RPMI7951 (cell line): ENCODE data around the gene DPF3. TPM values are rescaled to one million over a fixed set of nuclear protein-coding genes. Genes with fewer than 3 reads are reported as not detected.

Experiments
- DNase-seq: peaks from one replicate; pipeline ENCODE4 v3.0.0-alpha.2; 2012; ENCODE audit warnings: low read depth
- total RNA-seq: library from RNA; depleted of rRNA; stranded (reverse); fragments of >200 nt; shearing (Covaris generic); gene quantifications from 2 replicates; pipeline ENCODE4 v1.2.3, GENCODE V29; 2014

Gene DPF3
- total RNA-seq, 1 experiment from 2014 or later = 6.5 TPM

DNA sequence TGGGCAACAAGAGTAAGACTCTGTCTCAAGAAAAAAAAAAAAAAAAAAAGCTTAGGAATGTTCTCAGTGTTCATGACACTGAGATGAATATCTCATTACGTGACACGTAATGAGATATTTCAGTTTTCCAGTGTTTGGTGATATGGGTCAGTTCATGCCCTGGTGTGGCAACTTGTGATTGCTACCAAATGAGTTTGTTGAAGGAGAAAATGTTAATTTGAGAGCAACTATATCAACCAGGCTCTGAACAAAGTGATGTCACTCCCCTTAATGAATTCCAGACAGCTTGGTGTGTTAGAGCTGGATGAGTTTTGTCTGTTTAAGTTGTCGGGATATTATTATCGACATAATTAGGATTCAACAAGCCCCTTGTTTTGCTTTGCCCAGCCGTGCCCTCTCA, 211.7 kb downstream of the DPF3 start:
- DNase-seq = peak; percentile 41

DNA sequence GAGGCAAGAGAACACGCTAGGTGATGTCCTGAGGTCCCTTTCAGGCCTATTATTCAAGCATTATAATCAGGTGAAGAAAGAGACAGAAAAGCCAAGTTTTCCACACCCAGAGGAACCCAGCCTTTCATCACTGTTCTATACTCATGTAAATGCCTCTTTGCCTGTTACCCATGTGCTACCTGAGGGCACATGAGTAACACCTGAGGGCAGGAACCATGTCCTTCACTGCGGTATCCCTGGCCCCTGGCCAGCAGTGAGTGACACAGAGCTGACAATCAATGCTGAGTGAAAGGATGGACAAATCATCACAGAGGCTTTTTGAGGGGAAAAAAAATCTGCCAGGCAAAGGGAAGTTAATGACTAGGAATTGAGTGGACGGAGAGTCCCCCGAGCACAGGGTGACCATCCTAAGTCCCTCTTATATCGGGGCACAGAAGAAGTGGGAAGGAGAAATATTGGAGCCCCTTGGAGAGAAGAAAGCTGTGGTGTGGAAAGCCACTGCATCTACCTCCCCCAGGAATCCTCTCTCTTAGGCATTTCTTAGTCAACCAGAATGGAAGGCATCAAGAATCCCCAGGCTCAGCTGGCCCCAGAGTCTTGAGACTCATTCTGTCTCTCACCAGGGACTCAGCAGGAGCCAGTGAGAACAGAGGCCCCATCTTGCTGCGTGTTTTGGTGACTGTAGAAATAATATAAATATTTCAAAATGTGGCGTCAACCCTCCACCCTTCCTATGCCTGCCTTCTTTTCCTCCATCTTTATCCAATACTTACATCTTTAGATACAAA, 212.9 kb downstream of the DPF3 start:
- DNase-seq = no peak

DNA sequence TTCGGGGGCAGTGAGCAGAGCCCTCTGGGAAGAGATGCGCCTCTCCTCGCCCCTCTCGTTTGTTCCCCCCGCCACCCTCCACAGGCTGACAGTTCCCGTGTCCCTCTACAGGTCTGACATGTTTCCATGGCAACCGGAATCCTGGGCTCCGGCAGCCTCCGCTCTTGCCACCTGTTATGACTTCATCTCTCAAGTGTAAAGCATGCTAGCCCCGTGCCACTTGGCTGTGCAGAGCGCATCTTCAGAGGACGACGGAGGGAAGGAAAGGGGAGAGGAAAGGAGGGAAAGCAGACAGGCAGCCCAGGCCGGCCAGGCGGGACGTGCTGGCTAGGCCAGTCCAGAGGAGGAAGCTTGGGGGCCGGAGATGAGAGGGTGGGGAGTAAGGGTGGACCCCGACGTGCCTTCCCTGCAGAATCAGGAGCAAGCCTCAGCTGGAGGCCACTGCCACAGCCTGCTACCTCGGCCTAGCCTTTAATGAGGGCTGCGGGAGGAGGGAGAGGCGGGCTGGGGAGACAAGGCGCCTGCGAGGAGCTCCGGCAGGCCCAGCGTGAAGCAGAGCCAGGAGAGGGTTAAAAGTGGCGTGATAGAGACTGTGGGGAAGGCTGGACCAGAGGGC, 214.3 kb downstream of the DPF3 start:
- DNase-seq = no peak

DNA sequence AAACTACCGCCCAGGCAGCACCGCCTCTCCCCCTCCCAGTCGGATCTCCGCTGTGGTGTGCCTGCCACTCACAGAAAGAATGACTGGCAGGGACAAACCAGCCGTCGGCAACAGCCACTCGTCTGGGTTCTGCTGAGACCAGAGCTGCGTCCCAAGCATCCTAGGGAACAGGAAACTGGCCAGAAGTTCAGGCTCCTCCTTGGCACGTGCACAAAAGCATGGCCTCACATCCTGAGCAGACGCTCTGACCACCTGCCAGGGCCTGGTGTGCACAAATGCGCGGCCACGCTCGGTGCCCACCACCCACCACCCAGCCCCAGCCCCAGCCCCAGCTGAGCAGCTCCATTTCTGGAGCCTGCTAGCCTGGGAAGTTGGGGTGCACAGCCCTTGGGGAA, 214.8 kb downstream of the DPF3 start:
- no peak for DNase-seq

DNA sequence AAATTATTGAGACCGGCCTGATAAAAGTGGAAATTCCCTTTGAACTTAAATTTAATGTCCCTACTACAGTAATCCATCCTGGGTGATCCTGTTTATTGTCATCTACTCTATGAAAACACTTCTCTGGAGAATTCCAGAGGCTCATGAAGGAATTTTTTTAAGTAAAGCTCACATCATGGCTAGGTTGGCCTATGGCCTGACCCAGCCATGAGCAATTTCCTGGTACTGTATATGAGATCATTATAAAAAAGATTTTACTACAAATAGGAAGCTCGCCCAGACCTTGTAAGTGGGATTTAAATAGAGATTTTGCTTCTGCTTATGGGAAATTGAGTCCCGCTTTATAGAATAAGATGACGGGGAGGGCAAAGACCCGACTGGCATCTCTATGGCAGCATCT, 215.5 kb downstream of the DPF3 start:
- no peak for DNase-seq

DNA sequence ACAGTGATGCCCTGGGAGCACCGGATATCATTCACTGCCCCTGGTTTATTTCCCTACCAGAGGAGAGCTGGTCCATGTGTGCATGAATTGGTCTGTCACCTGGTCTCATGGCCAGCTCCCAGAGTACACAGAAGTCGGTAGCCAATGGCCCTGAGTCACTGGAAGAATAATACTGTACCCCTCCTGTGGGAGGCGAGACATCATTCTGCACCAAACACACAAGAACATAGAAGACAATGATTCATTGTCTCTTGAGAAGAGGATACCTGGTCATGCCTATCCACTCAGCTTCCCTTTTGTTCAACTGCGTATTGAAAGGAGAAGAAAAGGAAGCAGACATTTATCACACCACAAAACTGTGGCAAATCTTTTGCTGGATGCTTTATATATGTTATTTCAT, 216.2 kb downstream of the DPF3 start:
- DNase-seq = no peak

DNA sequence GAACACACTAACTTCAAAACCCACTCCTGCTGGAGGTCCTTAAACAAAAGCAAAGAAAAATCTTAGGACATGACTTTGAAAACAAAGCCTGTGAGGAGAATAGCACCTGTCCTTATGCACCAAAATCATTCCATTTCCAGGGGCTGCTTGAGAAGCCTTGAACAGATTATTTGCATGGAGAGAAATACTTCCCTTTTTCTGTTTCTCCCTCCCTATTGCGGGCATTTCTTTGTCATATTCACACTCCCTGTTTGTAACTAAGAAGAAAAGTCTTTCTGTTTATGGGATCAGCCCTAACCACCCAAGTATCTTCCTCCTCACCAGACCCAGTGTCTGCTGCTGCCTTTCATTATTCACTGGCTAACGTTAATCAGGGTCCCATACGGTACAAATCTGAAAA, 218.8 kb downstream of the DPF3 start:
- DNase-seq = no peak

DNA sequence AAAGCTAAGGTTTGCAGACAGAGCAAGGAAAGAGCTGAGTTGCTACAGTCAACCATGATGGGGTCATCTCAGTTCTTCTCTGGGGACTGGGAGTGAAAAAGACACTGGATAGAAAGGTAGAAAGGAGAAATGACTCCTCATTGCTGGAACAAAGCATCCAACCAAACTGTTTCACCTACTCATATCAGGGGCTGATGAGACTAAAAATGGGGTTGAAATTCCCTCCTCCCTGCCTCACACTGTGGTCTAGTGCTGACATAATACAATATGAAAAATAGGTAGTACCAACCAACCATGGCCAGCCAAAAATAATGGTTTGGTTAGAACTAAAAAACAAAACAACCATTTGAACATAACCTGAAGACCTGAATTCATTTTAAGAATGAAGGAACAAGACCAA, 220.7 kb downstream of the DPF3 start:
- no peak for DNase-seq

DNA sequence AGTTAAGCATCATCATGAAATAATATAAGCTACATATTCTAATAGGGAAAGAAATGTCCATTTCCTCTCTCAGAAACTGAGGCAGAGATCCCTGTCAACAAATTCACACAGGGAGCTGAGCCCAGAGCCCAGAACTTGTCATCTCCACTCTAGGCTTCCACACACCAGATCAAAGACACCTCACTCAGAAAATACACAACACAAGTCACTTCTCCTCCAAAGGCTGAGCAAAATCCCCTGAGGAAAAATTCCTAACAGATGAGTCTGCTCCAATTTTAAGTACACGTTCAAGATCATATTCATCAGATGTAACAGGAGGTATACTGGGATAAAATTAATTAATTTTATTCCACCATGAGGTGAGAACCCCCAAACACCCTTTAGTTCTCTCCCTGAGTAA, 227.3 kb downstream of the DPF3 start:
- DNase-seq = peak; percentile 93

DNA sequence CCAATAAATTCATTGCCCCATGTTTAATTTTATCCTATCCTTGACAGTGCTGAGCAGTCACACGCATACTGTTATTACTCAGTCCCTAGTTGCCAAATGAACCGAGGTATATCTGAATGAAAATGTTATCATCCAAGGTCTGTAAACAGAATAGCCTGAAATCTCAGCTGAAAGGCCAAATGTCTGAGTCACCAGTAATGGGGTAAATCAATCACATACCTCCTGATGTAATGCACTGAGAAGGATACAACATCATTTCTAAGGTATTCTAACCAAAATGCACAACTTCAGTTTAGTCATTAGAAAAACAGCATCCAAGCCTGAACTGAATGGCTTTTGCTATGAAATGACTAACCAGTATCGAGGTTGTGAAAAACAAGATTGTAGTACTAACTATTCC, 228.6 kb downstream of the DPF3 start:
- DNase-seq = peak; percentile 96

DNA sequence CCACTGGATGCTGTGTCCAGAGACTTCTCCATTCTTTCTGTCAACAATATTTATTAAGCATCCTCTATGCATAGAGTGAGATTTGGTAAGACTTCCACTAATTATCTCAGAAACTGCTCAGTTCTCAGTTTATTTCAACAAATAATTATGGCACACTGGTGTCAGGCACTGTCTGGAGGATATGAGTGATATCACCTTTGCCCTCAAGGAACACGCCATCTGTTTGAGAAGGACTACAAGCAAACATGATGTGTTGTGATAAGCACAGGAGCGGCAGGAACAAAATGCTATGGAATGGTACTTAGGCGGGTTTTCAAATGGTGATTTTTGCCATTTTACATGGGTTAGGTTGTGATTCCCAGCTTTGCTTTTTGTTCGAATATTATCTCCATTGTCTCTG, 229.2 kb downstream of the DPF3 start:
- no peak for DNase-seq

DNA sequence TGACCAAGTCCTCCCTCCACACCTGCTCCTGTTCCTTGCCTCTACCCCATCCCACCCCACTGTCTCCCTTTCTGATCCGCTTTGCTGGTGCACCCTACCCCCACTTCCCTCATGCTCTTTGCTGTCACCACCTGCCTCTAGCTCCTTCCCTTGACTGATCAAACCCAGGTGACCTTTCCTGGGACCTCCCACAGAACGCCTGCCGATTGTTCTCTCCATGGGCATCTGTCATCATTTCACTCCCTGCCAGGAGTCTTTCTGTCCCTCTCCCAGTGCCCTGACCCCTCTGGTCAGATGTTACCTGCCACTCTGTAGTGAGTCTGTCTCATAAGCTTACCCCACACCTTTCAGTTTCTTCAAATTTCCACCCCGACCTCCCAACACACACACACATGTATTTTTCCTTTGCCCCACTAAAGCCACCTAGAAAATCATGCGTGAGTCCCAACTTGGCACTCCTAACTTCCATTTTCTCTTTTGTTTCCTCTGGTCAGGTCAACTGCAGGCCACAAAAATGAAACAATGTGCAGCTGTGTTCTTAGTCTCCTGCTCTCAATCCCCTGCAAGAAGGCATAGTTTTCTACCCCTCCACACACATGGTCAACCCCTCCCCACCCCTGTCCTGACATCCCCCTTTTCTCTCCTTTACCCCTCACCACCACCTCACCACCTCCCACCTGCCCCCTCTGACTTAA, 229.8 kb downstream of the DPF3 start:
- peak; percentile 46 for DNase-seq

DNA sequence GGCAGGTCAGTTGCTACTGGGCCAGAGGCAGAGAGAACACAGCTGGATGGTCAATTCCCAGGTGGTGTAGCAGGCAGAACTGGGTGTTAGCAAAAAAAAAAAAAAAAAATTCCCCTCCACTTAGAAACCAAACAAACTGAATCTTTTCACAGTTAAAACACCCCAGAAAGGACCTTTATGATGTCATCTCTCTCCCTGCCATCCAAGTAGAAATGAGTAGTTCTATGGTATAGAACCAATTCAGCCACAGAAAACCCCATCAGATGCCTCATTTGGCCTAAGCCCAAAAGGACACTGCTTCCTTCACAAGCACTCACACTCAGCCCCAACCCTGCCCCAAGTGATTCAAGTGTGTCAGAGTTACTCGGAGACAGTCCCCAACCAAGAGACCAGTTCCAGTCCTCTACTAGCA, 230.8 kb downstream of the DPF3 start:
- no peak for DNase-seq

DNA sequence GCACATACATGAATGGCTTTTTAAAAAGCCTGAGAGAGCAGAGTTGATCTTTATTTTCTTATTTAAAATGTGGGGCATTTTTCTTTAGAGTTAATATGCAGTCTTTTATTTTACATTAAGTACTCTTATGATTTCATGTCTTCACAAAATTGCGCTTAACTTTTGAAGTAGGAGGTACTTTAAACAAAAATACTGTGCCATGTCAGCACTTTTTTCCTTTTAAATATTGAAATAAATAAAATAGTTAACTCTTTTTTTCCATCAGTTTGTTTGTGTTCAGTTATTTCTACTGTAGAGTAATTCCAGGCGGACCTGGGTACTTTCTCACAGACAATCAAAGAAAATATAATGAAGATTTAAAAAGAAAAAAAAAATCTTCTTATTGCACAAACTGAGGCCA, 231.7 kb downstream of the DPF3 start:
- DNase-seq = no peak

DNA sequence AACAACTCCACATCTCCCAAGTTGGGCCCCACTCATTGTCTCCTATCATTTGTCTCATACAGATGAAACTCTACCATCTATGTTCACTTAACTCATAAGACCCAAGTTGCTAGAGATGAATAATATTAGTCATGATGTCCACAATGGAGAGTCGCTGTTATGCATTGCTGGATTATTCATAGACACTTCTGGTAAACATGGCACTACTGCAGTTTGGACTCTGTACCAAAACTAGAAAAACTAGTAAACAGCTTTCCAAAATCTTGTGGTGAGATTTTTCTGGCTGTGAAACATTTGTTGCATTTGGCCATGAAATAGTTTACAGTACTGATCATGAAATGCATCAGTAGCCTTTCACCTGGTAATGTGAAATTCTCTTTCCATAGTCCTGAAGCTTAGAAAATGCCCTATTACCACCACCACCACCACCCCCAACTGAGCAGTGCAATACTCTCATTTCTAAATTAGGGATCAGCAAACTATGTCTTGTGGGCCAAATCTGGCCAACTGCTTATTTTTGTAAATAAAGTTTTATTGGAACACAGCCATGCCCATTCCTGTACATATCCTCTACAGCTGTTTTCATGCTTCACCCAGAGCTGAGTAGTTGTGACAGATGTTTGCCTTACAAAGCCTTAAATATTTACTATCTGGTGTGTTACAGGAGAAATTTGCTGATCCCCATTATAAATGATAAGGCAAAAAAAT, 236.5 kb downstream of the DPF3 start:
- no peak for DNase-seq

DNA sequence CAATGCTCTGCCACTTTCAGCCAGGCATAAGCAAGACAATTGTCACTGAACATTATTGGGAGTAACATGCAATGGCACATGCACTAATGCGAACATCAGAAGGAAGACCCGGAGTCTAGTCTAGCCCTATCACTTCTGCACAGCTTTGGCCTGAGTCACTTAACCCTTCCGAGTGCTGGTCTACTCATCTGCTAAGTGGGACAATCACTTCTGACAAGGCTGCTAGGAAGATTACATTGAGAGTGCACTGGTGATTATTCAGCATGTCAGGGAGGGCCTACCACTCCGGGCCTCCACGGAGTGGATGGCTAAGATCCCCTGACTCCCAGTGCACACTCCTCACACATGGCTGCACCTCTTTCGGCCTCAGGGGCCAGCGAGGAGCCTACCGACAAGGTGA, 240.9 kb downstream of the DPF3 start:
- DNase-seq = no peak

DNA sequence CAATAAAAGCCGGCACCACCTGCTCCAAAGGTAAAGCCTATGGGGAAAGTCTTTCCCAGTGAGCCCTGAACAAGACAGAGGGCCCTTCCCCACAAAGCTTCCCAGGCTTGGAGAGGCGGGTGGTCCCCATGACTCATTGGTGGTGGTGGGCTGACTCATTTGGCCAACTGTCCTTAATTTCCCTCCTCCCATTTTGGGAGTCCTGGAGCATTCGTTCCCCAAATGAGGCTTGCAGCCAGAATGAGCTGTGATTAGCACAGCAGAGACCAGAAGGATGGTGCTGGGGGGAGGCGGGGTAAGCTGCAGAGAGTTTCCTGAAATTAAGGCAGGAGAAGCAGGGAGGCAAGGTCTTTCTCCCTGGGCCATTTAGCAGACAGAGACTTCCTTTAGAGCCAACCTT, 241.7 kb downstream of the DPF3 start:
- peak; percentile 75 for DNase-seq

DNA sequence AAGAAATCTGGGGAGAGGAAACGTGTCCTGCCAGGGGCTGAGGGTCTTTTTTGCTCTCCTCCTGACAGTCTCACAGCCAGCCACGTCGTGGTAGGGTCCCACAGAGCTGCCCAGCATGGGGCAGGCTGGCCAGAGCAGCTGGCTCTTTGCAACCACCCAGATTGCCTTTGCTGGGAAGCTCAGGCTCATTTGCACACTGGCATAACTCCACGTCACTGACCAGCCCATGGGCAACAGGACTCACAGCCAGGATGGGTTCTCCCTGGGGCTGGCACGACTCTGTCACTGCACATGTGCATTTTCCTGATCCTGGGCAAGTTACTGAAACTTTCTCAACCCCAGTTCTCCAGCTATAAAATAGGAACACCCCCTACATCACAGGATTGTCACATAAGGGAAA, 242.2 kb downstream of the DPF3 start:
- DNase-seq = peak; percentile 75

DNA sequence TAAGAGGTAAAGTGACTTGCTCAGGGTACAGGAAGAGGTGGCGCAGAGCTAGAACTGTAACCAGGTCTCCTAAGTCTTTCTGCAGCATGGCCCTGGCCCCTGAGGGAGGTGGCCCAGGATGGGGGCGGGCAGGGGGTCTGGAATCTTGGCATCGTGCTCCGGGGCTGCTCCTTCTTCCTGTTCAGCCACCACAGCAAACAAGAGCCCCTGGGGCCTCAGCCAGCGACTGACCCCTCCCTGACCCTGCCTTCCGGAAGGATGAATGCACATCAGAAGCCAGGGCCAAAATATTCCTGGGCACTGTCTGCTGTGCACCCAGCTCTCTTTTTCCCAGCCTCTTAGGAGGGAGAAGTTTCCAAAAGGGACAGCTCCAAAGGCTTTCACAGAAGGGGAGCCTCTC, 242.8 kb downstream of the DPF3 start:
- DNase-seq = peak; percentile 92

DNA sequence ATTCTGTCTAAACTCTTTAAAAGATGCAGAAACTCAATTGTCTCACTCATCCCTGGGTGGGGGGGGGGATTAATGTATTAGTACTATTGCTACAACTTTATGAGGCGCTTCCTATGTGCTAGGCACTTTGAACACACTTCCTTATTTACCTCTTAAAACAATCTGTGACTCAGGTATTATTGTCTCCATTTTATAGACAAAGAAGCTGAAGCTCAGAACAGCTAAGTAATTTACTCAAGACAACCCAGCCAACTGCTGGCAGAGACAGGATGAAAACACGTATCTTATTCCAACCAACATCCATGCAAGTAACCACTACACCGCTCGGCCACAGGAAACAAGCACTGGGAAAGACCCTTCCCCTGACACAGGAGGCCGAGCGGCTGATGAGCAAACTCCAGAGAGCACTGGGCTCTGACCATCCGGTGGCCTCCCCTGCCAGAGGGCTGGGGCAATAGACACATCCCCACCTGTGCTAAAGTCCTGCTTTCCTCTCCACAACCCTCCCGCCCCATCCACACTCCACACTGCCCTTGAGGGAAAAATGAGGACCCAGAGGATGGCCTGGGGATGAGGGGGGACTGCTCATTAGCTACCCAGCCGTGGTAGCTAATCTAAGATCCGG, 244.2 kb downstream of the DPF3 start:
- DNase-seq = no peak

DNA sequence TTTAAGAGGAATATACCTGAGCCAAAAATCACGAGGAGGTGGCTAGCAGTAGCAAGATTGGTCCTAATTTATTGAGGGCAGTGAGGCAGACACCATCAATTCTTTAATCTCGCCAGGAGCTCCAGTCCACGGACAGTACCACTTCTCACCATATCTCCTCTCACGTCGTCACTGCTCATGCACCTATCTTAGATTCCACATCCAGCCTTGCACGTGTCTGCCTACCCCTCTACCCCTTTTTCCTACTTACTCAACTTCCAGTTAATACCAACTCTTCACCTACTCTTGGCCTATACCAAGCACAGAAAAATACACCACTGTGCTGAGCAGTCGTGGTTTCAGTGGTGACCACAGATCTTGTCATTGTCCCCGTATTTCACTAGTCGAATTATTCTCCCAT, 246.1 kb downstream of the DPF3 start:
- DNase-seq = no peak
